NCI-H1436 (cell line): ENCODE measurements around the gene ARHGEF18.
"Not testable (repeated sequence)": the region's sequence is repeated elsewhere in the genome, so short reads cannot be mapped to it uniquely, and the experiment has no call there.

Experiments
- DNase-seq: peaks from one replicate; lab custom pipeline; 2025; lab: John Stamatoyannopoulos, UW

Gene ARHGEF18

DNA sequence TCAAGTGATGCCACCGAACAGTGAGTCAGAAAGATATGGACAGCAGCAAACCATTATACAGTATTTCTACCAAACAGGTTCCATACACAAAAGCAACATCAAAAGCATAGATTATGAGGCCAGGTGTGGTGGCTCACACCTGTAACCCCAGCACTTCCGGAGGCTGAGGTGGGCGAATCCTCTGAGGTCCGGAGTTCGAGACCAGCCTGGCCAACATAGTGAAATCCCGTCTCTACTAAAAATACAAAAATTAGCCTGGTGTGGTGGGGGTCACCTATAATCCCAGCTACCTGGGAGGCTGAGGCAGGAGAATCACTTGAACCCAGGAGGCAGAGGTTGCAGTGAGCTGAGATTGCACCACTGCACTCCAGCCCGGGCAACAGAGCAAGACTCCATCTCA lies 1.7 kb upstream of the ARHGEF18 start:
- DNase-seq: not testable (repeated sequence)

- no peak for DNase-seq
These were observed 474 bp downstream of the ARHGEF18 start for GRCh38 chr19:7349231-7349591.

DNA sequence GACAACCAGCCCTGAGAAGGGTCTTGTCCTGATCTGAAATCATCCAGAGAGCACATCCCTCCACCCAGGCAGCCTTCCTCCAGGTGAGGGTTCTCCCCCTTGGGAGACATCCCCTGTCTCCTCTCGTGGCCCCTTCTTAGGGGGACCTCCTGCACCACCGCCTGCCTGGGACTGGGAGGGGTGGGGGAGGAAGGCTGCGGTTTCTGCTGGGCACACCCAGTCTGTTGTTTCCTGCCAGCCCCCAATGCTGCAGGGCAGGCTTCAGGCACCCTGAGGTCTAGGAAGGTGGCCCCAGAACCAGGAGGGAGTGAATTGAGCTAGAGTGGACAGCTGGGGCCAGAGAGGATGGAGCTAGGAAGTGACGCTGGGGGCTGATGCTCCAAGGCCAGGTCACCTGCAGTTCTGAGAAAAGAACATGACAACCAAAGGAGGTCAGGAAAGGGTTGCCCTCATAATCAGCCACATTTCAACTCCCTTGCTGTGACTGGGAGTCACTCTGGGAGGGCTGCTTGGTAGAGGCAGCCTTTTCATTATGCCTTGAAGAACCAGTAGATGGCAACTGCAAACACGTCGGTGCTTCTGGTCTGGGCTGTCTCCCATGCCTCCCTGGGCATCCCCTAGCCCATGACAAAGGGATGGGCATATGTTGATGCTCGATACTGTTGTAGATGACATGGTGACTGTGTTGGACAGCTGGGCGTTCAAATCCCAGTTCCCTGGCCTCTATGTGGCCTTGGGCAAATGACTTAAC lies 1.4 kb downstream of the ARHGEF18 start:
- no peak for DNase-seq

DNA sequence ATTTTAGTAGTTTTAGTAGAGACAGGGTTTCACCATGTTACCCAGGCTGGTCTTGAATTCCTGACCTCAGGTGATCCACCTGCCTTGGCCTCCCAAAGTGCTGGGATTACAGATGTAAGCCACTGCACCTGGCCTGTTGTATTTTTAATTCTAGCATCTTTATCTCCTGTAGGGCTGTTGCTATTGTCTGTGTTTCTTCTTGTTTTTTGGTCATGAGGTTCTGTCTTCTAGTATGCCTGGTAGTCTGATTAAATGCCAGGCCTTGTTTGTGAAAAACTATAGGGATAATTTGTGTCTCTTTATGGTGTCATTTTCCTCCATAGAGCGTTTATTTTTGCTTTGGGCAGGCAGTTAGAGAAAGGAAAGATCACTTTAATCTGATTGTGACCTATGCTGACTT lies 3.1 kb downstream of the ARHGEF18 start:
- no peak for DNase-seq

GRCh38 chr19:7355151-7355820 lies 6.5 kb downstream of the ARHGEF18 start:
- DNase-seq: no peak

- DNase-seq: no peak
These were observed 7.1 kb downstream of the ARHGEF18 start for GRCh38 chr19:7355871-7356270.

GRCh38 chr19:7356899-7357627 lies 8.3 kb downstream of the ARHGEF18 start:
- DNase-seq: no peak

DNA sequence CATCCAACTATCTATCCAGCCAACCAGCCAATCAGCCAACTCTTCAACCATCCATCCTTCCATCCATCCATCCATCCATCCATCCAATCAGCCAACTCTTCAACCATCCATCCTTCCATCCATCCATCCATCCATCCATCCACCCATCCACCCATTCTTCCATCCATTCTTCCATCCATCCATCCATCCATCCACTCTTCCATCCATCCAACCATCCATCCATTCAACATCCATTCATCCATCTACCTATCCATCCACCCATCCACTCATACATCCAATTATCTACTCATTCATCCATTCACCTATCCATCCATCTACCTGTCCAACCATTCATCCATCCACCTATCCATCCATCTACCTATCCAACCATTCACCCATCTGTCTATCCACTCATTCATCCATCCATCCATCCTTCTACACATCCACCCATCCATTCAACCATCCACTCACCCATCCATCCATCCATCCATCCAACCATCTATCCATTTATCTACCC lies 9.4 kb downstream of the ARHGEF18 start:
- DNase-seq: no peak

- no peak for DNase-seq
These were observed 11.8 kb downstream of the ARHGEF18 start for GRCh38 chr19:7360393-7360984.

DNA sequence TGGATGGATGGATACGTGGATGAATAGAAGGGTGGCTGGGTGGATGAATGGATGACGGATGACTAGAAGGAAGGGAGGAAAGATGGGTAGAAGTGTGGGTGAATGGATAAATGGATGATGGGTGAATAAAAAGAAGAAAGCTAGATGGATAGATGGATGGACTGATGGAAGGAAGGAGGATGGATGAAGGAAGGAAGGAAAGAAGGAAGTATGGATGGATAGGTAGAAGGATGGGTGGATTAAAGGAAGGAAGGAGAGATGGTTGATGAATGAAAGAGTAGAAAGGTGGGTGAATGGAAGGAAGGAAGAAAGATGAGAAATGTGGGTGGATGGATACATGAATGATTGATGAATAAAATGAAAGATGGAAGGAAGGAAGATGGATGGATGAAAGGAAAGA lies 14.5 kb downstream of the ARHGEF18 start:
- no peak for DNase-seq

GRCh38 chr19:7366701-7367420 lies 18.1 kb downstream of the ARHGEF18 start:
- no peak for DNase-seq

- DNase-seq: no peak
These were observed 19.7 kb downstream of the ARHGEF18 start for GRCh38 chr19:7368456-7368855.

DNA sequence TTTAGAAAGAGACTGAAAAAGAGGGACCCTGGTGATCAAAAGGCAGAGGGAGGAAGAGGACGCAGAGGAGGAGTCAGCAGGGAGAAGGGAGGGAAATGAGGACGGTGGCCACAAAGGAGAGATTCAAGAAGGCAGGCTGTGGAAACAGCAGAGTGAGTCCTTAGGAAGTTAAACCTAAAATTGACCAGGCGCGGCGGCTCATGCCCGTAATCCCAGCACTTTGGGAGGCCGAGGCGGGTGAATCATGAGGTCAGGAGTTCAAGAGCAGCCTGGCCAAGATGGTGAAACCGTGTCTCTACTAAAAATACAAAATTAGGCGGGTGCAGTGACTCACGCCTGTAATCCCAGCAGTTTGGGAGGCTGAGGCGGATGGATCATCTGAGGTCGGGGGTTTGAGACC lies 20.1 kb downstream of the ARHGEF18 start:
- DNase-seq: not testable (repeated sequence)

- no peak for DNase-seq
These were observed 21.8 kb downstream of the ARHGEF18 start for GRCh38 chr19:7370546-7370945.

GRCh38 chr19:7371001-7371400 lies 22.3 kb downstream of the ARHGEF18 start:
- no peak for DNase-seq

- no peak for DNase-seq
These were observed 24.1 kb downstream of the ARHGEF18 start for GRCh38 chr19:7372810-7373209.

- no peak for DNase-seq
These were observed 25.1 kb downstream of the ARHGEF18 start for GRCh38 chr19:7373862-7374261.

DNA sequence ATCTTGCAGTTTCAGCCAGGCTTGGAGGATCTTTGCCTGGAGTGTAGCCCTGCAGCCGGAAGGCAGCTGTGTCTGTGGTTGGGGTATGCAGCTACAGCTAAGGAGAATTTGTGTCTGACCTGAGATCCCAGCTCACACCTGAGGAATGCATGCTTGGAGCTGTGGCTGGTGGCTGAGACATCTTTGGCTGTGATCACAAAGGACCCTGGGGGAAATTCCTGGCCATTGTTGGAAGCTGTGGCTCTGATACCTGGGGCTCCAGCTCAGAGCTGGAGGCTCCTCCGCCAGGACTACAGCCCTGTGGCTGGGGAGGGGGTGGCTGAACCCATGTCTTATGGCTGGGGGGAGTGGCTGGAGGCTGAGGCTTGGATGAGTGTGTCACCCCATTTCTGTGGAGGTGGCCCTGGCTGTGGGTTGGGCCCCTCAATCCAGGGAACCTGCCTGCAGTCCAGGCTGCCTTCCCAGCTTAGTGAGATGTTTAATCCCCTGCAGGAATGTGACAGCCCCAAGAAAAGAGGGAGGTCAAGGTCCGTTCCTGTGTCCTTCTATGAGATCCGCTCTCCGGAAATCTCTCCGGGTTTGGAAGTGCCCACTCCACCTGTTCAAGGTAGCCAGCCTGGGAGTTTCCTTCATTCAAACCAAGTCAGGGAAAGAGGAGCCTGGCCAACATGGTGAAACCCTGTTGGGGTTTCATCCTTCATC lies 27.6 kb downstream of the ARHGEF18 start:
- no peak for DNase-seq

GRCh38 chr19:7377196-7377595 lies 28.5 kb downstream of the ARHGEF18 start:
- DNase-seq: no peak

DNA sequence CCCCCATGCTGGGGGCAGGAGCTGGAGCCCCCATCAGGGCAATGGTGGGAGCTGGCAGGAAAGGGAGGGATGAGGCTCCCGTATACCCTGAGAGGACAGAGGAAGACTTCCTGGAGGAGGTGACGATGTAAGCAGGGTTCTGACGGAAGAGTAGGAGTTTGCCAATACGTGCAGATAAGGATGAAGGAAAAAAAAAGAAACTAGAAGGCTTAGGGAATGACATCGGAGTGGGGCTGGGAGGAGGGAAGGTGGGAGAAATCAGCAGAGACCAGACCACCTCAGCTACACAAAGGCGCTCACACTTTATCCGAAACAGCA lies 32.3 kb downstream of the ARHGEF18 start:
- no peak for DNase-seq

DNA sequence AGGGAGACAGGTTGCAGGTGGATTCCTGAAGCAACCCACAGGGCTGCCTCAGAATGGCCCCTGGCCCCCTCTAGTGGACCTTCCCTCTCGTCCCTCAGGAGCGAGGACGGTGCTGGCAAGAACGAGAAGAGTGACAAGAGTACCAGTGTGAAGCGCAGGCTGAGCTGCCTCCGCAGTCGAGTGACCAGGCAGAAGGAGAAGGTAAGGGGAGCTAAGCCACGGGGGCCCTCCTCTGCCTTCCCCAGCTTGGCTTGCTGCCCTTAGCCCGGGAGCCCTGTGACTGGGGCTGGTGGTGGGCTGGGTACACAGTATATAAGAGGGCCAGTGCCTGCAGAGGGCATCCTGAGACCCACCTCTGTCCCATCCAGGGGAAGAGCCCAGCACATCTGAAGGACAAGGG lies 34.0 kb downstream of the ARHGEF18 start:
- DNase-seq: no peak
